GM21619 (cell line): Measurements from ENCODE around the gene LAMA2.
"Not testable (repeated sequence)": the region's sequence is repeated elsewhere in the genome, so short reads cannot be mapped to it uniquely, and the experiment has no call there.

ENCODE experiments used
- ATAC-seq: cut with Tn5 transposase; IDR thresholded peaks from one replicate; pipeline ENCODE4 v1.9.1; 2021; ENCODE audit not compliant: unreplicated experiment

LAMA2 gene

DNA sequence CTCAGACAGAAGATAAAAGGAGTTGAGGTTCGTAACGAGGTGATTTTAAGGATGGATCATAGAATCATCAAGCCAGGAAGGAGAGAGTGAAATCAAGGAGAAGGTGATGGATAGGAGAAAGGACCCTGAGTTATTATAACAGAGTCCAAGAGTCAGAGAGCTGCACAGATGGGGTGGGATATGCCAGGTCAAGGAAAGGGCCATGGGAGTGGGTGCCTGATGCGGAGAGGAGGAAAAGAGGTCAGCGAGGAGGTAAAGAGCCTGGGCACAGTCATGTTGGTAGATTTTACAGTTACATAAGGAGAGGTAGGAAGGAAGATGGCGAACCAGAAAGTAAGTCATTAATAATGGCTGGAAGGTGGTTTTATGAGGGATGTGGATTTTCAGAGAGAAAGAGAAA is 114.9 kb downstream of the LAMA2 start:
- no peak for ATAC-seq

DNA sequence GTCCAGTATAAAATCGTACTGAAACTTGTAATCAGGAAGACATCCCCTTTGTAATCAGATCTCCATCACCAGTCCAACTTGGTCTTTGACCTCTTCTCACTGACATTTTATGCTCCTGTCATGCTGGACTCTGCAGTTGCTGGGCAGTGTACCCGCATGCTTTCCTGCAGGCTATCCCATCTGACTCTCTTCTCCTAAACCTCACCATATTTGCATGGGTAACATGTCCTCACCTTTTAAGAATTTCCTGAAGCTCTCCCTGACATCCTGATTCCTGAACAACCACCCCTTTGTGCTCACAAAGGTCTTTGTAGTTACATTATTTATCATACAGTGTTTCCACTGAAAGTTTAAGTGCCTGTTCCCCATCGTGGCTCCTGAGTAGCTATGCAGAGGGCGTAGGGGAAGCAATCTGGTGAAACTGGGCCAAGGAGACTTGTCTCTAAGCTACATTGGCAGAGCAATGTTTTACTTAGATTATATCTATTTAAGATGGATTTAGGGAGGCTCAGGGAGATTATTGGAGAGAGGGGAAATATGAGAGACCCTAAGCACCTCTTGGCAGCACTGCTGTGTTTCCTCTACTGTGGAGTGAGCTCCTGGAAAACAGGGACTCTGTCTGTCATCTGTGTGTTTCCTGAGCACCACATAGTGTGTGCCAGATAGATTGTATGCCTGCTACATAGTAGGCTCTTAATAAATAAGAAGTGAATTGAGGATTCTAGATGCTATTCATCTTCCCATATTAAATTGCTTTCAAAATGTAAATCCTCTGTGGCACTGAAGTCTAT is 124.0 kb downstream of the LAMA2 start:
- no peak for ATAC-seq

DNA sequence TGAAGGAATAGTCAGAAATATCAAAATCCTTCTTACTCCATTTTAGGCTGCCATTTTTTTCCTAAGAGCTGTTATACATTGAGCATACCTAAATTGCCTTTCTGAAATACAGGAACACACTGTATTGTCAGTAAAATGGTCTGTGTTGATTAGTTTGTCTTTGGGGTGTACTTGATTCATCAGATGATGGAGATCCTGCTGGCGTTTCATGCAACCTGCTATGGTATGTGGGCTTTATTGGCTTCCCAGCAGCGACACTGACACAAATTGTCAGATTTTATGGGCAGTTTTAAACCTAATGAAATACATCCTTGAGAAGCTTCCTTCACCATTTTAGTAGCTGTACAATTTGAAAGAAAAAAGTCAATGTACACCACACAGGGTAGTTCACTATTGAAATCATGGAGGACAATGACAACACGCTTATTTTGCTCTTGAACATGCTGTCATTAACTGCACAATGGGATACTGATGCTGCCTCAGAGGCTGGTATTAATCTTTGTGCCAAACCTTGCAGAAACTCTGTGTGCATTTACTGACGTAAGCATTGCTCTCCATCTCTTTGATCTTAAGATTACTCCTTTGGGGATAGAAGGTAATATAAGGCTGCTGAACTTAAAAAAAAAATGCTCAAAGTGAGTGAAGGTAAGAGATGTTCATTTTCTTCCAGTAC is 124.9 kb downstream of the LAMA2 start:
- ATAC-seq: no peak

DNA sequence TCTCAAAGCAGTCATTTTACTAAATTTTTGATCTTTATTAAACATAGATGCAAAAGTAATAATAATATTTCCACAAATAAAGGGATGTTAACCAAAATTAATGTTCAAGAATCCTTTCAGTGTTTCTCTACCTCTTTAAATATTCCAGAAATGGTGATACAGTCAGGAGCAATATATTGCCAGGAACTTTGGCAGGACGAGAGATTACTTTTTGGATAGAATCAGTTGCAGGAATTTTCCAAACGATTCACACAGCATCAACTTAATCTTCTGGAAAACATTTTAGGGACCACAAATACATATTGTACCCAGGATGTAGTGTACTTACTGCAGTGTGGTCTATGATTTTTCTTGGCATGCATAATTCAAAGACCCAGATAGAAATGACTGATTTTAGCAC is 125.7 kb downstream of the LAMA2 start:
- ATAC-seq: no peak

DNA sequence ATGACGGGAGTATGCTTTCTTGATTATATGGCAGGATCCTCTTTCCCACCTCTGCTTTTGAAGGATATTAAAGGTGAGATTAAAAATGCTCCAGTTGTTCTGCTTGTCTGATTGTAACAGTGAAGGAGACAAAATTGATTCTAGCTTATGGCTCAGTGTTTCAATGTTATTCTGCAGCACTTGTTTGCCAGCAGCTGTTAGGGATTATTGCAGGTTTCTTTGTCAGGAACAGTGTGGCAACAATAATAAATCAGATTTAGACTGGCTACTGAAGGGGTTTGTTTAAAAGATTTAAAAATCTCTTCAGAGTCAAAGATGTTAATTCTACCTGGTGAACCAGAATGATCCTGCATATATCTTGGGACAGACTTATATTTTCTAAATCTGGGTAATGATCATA is 126.9 kb downstream of the LAMA2 start:
- no peak for ATAC-seq

DNA sequence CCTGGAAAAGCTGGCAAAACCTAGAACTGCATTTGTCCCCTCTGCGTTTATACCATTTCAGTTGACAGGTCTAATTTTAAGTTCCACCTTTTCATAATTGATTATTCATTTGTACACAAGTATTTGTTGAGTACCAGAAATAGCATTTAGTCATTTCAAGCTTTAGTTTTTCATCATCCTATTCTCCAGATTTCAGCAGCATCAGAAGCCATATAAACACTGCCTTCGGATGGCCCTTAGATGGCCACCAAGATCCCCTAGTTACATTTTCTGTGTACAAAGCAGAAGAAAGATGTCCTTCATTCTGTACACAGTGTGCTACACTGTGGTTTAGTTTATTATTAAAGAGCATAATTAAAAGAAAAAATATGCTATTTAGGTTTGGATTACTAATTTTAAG is 131.4 kb downstream of the LAMA2 start:
- no peak for ATAC-seq

DNA sequence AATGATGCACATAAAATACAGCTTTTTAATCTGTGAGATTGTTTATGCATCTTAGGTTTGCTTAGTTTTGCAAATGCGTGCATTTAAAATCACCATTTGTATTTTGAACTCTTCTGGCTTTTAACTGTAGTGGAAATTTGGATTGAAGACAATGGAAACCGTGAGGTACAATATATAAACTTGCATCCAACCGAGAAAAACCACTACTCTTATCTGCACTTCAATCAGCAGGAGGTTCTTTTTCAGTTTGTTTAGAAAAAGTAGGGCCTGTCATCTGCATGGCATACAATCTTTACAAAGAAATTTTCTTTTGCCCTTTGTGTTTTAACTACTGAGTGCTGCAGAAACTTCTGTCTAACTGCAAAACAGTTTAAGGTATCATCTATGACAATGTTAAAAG is 132.8 kb downstream of the LAMA2 start:
- ATAC-seq: no peak

DNA sequence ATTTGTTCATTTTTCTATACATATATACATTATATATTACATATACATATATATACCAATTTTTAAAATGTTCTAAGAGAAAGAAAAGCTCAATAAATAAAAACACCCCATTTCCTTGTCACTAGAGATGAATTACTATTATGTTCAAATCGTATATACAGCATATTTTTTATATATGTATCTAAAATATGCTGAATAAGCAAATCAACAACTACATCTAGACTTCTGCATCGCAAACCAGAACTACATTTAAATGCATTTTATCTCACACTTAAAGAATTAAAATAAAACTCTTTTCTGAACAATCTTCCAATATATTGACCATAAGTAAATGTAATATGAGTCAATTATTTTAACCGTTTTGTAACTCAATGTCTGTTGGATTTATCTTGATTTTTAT is 133.9 kb downstream of the LAMA2 start:
- no peak for ATAC-seq

DNA sequence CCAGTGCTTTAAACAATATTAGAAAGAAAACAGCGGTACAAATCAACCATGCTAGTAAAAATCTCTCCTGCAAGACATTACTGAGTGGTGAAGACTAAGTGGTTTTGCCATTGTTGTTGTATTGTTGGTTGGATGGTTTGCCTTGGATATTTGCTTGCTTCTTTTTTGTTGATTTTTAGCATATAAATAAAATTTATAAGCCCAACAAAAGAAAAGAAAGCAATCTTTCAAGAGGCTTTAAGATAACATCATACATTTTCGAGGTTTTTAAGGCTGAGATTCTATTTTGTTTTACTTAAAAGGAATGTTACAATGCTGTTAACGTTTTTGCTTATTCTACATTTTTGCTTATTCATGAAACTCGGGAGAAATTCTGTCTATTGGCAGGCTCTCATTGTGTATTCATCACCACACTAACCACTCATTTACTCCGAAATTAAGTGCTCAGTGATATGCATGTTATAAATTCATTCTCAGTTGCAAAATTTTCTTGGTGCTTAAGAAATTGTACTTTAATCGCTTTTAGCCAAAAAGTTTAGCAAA is 139.1 kb downstream of the LAMA2 start:
- ATAC-seq: no peak

DNA sequence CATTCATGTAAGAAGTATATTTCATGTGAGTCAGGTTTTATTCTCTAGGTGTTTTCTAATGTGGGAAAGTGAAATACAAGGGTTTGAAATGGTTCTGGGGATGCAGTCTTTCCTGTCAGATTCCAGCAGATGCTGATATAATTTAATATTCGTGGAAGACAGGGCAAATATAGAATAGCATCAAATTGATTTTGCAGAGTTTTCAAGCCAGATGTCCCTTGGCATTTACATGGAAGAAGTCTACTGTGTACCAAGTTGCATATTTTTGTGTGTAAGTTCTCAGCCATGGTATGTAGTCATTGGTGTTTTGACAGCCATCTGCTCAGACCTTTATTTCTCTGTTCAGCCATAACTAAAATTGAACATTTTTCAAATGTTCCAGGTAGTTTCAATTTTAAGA is 143.7 kb downstream of the LAMA2 start:
- no peak for ATAC-seq

DNA sequence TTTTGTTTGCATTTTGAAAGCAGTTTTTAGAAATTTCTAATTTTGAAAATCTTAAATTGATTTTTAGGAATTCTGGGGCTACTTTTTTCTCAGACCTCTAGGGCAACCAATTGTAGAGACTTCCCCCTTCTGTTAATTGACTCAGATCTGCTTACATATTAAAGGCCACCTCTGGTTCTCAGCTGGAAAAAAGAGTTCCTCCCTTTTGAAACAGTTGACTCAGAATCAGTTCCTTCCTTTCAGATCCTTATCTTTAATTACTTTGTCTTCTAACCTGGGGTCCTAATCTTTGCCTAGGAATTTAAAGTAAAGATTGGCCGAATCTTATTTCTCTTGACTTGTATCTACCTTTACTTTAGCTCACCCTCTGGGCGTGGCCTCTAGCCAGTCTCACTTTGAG is 146.8 kb downstream of the LAMA2 start:
- no peak for ATAC-seq

DNA sequence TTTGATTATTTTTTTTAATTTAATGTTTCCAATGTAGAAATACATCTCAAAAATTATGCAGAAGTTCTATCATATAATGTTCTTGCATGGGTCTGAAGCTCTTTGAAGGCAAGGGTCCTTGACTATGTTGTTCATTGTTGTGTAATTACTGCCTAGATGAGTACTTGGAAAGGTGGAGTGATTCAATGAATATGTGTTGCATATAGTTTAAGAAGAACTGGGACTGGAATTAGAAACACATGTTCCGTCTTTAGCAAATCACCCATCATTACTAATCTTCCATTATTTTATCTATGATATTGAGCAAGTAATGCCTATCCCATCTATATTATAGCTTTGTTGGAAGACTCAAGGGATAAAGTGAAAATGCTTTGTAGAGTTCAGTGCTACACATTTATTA is 147.3 kb downstream of the LAMA2 start:
- ATAC-seq: no peak

DNA sequence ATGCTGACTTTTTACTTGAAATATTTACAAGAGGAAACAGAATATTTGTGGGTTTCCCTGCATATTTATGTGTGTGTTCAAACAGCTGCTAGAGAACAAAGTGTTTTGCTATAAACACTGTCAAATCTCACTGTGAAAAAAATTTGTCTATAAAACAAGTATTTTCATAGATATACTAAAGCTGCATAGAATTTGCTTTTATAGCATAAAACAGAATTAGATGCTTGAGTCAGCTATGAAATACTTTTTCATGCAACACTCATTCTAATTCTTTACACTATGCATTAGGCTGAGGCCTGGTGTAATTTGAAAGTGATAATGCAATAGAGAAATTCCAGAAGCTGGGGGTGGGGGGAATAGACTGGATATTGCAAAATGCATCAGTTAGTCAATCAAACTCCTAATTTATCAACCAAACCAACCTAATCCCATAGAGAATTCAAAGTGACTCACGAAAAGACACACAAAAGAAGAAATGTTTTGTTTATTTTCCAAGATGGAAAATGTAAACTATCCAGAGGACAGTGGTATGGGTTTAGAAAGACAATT is 148.2 kb downstream of the LAMA2 start:
- ATAC-seq: no peak

DNA sequence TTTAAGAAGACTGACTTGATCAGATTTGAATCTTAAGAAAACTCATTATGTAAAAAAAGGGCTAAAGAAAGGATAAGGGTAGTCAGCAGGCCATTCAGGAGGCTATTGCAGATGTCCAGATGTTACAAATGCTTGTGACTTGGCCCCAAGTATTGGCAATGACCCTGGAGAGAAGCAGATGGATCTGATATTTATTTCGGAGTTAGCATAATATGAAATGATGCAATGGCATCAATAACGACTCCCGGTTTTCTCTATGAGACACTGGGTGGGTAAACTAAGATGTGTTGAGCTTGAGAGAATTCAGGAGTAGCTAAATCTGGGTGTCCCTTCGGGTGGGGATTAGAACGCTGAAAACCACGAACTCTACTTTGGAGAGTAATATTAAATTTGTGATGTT is 149.7 kb downstream of the LAMA2 start:
- ATAC-seq: no peak

DNA sequence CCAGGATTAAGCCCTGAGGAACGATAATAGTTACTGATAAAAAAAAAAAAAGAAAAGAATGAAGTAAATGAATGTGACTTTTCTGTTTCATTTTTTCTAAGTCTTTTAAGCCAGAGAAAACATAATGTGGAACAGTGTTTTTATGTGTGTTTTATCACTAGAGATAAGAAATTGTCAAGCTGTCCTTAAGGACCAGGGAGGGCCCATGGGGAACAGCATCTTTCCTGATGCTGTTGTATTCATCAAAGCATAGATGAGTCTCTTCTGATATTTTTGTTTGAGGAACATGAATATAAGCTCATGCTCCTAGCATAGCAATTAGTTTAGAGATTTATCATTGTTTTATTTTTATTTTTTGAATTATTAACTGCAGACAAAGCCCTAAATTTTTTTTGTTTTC is 150.2 kb downstream of the LAMA2 start:
- ATAC-seq: no peak

DNA sequence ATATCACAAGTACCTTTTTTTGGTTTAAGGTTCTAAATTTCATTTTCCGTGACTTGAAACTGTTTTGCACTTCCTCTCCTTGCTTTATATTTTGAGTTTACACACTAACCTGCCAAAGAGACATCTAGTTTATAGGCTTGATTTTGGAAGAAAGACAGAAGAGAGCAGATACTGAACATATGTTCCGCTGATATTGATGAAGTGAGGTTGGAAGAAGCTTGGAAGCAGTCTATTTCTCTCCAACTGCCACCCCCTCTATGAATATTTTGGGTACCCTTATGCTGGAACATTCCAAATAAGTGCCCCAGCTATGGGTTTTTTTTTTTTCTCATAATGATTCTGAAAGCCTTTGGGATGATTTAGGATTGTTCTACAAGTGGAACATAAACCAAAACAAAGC is 150.6 kb downstream of the LAMA2 start:
- ATAC-seq: no peak

DNA sequence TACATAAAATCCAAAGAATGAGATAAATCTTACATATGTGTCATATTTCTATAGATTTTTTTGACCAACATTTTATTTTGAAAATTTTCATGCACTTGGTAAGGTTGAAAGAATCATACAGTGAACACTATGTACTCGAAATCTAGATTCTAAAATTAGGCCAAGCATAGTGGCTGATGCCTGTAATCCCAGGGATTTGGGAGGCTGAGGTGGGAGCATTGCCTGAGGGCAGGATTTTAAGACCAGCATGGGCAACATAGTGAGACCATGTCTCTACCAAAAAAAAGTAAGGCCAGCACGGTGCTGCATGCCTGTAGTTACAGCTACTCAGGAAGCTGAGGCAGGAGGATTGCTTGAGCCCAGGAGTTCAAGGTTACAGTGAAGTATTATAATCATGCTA is 158.6 kb downstream of the LAMA2 start:
- no peak for ATAC-seq

DNA sequence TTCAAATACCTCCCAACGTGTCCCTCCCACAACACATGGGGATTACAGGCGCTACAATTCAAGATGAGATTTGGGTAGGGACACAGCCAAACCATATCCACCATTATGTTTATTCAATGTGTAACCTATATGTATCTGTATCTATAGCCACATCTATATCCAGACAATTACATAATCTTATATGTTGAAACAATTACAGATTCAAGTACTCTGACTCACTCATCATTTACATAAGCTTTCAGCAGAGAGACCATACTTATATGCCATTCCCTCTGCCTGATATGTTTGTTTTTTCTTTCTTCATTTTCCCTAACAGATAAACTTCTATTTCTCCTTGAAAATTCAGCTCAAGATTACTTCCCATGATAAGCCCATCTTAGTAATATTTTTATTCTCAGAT is 163.6 kb downstream of the LAMA2 start:
- ATAC-seq: no peak

DNA sequence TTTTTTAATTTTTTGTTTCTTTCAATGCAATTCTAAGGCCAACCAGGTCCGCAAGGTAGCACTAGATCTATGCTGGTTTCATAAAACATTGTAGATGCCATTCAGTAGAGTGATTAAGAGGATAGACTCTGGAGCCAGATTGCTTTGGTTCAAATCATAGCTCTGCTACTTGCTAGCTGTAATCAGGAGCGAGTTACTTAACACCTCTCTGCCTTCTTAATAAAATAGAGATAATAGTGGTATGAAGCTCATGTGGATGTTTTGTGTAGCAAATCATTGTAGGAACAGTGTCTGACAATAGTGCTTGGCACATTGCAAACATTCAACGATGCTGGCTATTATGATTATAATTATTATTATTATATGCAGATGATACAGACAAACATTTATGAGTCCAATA is 164.9 kb downstream of the LAMA2 start:
- ATAC-seq: no peak

DNA sequence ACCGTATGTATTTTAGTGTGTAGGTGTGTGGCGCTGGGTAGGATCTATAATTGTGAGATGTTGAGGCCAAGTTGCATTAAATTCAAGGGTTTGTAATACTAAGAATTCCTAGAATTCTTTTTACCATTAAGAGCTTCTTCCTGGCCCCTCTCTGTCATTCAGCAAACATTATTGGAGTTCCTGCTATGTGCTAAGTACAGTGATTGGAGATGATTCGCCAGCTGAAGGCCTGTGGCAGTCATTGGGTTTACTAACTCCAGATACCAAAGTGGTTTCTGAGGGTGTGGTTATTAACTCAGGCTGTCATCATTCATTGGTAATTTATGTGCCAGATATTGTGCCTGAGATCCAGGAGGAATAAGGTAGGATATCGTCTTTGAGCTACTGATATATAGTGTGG is 167.1 kb downstream of the LAMA2 start:
- no peak for ATAC-seq

DNA sequence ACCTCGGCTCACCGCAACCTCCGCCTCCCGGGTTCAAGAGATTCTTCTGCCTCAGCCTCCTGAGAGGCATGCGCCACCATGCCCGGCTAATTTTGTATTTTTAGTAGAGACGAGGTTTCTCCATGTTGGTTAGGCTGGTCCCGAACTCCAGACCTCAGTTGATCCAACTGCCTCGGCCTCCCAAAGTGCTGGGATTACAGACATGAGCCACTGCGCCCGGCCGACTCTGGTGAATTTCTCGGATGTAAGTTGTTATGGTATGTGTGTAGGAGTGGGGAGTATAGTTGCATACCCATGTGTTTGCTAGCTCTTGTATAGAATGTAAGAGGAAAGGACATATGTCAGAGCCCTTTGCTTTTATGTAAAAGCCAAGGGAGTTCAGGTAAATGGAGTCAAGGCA is 170.2 kb downstream of the LAMA2 start:
- not testable (repeated sequence) for ATAC-seq

DNA sequence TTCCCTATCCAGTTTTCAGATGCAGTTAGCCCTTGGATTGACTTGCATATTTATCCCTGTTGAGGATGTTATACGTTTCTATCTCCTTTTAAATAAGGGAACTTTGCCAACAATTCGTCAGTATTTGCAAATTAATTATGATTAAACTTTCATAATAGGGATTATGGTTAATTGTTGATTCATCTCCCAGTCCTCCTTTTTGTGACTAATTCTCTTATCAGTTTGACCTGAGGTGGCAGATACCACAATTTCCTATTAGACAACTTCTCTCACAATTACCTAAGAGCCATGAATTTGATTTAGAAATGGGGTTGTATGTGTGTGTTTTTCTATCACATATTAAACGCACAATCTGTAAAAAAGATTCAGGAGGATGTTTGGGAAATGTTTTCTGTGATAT is 172.9 kb downstream of the LAMA2 start:
- ATAC-seq: no peak
